Measurements from ENCODE around the gene CCDC60. TPM values are rescaled to one million over a fixed set of nuclear protein-coding genes. Genes with fewer than 3 reads are reported as not detected.

Gene CCDC60
- polyA plus RNA-seq, 3 donors: not detected

DNA sequence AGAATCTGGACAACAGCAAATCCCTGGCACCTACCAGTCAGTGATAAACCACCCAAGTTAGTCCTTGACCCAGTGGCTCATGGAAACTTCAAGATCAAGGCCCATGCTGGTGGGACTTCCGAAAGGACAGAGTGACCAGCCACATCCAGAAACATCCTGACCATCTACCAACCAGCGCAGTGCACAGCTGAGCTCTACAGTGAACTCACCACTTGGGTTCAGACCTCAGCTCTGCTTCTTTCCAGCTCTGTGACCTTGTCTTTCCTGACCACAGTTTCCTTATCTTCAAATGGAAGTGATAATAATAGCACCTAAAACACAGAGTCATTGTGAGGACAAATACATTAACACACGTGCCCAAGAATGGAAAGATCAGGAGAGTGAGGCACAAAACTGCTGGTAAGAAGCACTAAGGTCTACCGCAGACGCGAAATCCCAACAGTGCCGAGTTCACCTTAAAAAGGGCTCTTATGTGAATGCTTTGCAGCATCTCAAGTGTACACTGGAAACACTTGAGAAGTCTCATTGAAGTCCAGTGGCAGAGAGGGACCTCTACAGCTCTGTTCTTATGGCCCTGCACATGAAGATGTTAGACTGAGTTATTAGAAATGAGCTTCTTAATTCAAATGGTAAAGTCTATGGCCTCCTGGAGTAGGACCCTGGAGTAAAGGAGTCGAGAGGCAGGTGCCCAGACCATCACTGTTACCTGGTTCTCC is 128.8 kb downstream of the CCDC60 start:
- 74 to 80% (median 79%) methylated on average over 8 of the region's 8 CpGs for WGBS, 3 donors
- no peak overlapping the region for H3K27ac ChIP-seq (ENCODE audit: low read depth, low read length)

DNA sequence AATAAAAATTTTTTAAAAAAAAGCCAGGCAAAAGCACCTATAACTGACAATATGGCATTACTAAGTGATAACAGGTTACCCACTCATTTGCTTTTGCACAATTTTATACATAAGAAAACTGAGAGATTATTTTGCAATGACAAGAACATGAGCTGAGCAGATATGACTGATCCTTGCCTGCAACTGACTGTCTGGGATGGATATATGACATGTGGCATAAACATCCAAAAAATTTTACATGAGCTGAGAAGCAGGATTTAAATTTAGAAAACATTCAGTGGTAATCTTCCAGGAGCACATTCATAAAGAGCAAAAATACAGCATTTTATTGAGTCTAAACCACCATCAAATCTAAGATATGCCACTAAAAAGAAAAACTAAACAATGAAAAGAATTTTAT is 133.8 kb downstream of the CCDC60 start:
- H3K27ac ChIP-seq (ENCODE audit: low read depth, low read length): no peak overlapping the region

DNA sequence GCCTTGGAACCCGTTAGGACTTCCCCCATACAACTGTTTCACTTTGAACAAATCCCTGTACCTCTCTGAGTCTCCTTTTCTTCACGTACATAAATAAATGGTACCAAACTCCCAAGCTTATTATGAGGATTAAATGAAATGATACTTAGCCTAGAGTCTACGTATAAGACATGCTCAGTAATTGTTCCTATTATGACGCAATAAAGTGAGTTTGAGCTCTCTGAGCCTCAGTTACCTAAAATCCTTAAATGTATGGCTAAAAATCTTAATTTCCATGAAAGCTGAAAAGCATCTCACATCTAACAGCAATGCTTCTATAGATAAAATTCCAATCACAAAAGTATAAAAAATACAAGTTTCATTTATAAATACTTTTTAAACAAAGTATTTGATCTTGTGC is 141.1 kb downstream of the CCDC60 start:
- no peak overlapping the region for H3K27ac ChIP-seq (ENCODE audit: low read depth, low read length)
- 64 to 83% (median 81%) methylated on average over 4 of the region's 4 CpGs for WGBS, 3 donors

DNA sequence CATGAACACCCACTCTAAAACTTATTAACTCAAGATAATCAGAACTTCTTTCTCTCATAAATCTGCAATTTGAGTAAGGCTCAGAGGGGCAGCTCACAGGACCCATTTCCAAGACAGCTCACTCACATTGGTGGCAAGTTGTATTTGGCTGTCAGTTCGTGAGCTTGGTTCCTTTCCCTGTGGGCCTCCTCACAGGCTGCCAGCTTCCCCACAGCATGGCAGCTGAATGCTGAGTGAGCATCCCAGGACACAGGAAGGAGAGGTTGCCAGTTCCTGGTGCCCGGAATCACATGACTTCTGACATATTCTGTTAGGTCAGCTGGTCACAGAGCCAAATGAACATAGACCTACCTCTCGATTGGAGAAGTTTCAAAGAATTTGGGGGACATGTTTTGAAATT is 142.4 kb downstream of the CCDC60 start:
- H3K27ac ChIP-seq (ENCODE audit: low read depth, low read length): no peak overlapping the region
- 67 to 86% (median 78%) methylated on average over 3 of the region's 3 CpGs for WGBS, 3 donors

DNA sequence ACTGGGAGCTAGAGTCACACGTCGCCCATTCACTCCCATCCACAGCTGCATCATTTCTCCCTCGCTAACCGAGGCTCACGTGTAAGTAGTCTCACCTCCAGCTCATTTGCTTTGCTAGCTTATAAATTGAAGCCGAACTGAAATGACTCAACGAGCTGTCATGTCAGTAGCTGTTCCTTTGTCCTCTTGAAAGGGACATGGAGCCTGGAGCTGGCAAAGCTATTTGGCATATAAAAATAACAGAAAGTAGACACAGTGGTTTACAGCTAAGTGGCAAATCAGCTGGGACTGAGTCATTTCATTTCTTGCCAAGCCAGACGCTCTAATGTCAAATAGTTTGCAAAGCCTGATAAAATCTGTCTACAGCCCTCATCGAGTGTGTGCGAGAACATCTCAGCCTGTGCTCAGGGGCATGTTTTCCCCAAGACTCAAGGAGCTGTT is 144.6 kb downstream of the CCDC60 start:
- 56 to 79% (median 71%) methylated on average over 10 of the region's 10 CpGs for WGBS, 3 donors
- no peak overlapping the region for H3K27ac ChIP-seq (ENCODE audit: low read depth, low read length)

DNA sequence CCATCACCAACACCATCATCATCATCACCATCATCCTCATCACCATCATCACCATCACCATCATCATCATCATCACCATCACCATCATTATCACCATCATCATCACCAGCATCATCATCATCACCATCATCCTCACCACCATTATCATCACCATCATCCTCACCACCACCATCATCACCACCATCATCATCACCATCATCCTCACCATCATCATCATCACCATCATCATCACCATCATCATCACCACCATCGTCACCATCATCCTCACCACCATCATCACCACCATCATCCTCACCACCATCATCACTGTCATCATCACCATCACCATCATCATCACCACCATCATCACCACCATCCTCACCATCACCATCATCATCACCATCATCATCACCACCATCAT is 146.0 kb downstream of the CCDC60 start:
- H3K27ac ChIP-seq (ENCODE audit: low read depth, low read length): no peak overlapping the region
- WGBS, 3 donors: 81 to 96% (median 85%) methylated on average over 1 of the region's 1 CpG

DNA sequence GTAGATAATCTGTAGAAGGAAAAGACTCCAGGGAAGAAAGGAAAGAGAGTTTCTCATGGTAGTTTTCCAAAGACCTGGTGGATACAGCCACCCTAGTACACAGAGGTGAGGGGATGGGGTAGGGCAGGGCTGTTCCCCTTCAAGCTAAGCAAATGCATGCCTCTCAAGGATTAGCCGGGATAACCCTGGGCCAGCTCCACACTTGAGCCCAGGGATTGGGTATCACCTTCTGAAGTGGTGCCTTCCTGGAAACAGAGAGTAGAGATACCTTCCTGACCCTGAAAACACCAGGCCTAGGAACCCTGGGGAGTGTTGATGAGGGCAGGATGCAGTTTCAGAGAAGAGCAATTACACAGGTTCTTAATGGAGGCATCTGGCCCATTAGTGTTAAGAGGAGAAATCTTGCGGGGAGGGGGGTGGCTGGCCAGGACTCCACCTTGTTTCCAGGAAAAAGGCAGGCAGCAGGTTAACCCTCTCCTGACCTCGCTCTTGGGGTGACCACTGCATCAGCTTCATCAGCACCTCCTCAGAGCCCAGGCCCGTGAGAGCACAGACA is 152.1 kb downstream of the CCDC60 start:
- 30 to 38% (median 30%) methylated on average over 3 to 4 of the region's 4 CpGs for WGBS, 3 donors
- no peak overlapping the region for H3K27ac ChIP-seq (ENCODE audit: low read depth, low read length)

DNA sequence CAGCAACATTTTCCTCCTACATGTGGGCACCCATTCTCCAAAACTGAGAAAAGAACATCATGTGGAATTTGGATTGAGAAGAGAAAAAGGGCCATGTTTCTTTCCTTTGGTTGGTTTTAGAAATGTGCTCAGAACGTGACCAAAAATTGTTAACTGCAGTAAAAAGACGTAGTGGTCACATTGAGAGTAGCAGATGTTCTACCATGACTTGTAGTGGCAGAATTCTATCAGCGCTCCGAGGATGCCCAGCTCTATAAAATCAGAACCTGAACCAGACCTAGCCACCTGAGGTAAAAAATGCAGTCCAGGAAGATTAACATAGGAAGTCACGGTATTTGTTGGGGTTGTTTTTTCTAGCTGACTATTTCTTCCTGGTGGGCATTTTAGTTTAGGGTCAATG is 157.3 kb downstream of the CCDC60 start:
- H3K27ac ChIP-seq (ENCODE audit: low read depth, low read length): no peak overlapping the region
- 85 to 89% (median 89%) methylated on average over 5 of the region's 5 CpGs for WGBS, 3 donors

DNA sequence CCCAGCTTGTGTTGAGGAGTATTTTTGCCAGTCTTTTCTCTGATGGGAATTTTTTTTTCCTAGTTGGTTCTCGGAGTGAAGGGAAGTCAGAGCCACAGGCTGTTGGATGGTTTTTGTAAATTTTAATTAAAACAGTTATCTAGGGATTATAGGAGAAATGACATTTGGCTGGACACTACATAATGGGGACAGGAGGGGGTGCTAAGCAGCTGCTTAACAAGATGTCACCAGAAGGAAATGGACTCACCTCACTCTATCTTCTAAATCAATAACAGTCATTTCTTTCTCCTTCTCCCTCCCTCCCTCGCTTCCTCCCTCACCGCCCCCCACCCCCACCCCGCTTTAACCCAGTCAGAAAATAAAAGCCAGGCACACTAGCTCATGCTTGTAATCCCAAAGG is 165.7 kb downstream of the CCDC60 start:
- no peak overlapping the region for H3K27ac ChIP-seq (ENCODE audit: low read depth, low read length)
- 60 to 77% (median 74%) methylated on average over 4 of the region's 4 CpGs for WGBS, 3 donors

DNA sequence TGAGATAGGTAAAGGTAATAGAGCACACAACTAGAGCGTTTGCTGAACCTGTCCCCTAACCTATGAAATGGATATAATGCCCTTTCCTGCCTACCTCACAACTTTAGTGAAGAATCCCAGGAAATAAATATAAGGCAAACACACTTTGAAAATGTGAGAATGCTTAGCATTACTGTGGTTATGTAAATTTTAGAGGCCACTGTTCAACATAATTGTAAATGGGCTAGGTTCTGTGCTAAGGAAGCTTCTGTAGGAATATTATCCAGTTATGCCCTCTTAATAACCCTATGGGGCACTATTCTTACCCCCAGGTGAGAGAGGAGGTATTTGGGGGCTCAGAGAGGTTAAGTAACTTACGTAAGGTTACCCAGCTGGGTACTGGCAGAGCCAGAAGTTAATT is 166.5 kb downstream of the CCDC60 start:
- no peak overlapping the region for H3K27ac ChIP-seq (ENCODE audit: low read depth, low read length)
- 71 to 85% (median 82%) methylated on average over 2 of the region's 2 CpGs for WGBS, 3 donors

DNA sequence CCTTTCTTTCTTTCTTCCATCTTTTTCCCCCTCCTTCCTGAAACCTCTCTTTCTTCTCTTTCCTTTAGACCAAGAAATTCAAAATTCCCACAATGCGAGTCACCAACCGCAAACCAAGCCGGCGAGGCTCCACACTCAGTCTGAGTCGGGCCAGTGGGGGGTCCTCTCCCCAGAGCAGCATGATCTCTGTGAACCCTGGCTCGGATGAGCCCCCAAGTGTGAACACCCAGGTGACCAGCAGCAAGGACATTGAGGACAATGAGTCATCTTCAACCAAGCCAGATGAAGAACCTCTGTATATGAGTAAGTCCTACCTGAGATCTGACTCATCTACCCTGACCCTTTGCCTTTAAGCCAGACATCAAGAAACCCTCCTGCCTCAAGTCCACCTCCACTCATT is 170.5 kb downstream of the CCDC60 start:
- WGBS, 3 donors: 80 to 88% (median 85%) methylated on average over 6 of the region's 6 CpGs
- H3K27ac ChIP-seq (ENCODE audit: low read depth, low read length): no peak overlapping the region

DNA sequence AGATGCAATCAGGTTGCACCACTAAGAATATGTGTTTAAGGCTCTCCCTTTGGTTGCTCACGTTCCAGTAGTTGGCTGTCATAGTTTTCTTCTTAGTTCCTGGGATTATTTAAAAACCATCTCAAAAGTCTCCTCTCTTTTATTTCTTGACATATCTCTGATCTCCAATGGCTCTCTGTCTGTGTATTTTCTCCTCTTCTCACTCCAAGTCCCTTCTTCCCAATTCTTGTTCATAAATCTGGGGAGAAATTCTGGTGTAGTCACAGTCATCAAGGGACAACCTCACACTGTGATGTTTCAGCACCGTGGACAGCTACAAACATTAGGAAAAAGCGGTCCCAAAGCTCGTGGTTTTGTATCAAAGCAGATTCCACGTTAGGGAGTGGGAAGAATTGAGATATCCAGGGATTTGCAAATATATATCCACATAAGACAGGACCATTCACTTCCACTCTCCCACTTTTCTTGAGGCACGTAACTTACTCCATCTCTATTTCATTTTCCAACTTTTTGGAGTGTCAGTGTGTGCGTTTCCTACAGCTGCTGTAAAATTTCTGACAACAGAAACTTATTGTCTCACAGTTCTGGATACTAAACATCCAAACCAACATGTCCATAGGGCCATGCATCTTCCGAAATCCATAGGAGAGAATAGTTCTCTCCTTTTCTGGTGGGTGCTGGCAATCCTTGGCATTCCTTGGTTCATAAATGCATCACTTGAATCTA is 178.4 kb downstream of the CCDC60 start:
- no peak overlapping the region for H3K27ac ChIP-seq (ENCODE audit: low read depth, low read length)
- 35 to 44% (median 41%) methylated on average over 8 of the region's 8 CpGs for WGBS, 3 donors

DNA sequence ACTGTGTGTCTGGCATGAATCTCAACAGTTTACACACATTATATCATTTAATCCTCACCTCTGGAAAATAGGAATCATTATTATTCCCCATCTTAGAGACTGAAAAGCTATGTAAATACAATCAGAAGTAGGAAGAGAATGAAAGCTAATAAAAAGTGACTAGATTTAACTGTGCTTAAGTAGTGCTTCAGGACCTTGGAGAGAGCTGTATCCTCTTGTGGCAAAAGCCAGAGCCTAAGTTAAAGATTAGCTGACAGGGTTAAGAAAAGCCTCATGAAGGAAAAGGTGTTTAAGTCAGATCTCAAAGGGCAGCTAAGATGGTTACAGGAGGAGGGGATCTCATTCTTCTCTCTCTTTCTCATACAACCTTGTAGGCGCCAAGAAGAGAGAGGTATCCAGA is 193.7 kb downstream of the CCDC60 start:
- no peak overlapping the region for H3K27ac ChIP-seq (ENCODE audit: low read depth, low read length)
- 33 to 69% (median 33%) methylated on average over 1 of the region's 1 CpG for WGBS, 3 donors

DNA sequence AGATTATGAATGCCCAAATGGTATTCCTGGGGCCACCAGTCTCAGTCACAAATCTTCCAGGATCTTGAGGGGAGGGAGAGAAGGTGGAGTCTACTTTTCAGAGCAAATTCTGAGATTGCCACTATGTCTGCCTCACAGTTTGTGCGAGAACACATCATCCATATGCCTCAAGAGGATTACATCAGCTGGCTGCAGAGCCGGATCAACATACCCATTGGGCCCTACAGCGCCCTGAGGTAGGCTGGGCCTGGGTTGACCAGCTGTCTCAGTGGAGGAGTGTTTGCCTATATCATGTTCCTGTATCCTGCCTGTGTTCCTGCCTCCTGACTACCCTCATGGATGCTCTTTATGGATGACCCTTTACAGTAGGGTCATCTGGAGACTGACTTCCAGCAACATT is 205.9 kb downstream of the CCDC60 start:
- no peak overlapping the region for H3K27ac ChIP-seq (ENCODE audit: low read depth, low read length)
- 80 to 88% (median 83%) methylated on average over 3 of the region's 3 CpGs for WGBS, 3 donors

DNA sequence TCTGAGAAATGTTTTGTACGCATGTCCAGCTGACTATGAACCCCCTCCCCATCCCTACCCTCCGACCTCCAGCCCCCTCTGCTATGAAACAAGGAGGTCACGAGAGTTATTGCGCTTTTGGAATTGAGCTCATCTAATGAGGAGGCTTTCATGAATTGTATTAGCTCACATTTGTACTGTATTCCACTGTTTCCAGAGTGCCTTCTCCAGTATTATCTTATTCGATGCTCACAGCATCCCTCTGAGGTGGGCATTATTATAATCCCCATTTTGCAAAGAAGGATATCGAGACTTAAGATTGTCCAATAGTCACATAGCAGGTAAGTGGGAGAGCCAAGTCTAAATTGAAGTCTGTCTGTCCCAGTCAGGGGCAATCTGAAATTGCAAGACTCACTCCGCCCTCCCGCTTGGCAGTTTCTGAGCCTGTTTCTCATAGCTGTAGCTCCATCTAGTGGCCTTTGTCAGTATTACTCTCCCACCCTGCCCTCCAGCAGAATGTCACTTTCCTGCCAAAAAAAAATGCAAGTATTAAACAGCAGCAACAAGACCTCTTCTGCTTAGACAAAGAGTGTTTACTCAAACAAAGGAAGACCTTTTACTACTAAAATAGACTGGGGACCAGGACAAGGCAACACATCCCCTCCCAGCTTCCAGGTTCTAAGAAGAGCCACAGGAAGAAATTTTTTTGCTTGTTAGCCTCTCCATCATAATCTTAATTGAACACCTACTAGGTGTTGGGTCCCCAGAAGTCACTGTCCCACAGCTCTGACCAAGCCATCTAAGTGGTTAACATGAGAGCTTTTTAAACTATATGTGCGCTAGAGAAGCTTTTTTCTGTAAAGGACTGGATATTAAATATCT is 210.5 kb downstream of the CCDC60 start:
- no peak overlapping the region for H3K27ac ChIP-seq (ENCODE audit: low read depth, low read length)
- 40 to 54% (median 50%) methylated on average over 9 of the region's 9 CpGs for WGBS, 3 donors

DNA sequence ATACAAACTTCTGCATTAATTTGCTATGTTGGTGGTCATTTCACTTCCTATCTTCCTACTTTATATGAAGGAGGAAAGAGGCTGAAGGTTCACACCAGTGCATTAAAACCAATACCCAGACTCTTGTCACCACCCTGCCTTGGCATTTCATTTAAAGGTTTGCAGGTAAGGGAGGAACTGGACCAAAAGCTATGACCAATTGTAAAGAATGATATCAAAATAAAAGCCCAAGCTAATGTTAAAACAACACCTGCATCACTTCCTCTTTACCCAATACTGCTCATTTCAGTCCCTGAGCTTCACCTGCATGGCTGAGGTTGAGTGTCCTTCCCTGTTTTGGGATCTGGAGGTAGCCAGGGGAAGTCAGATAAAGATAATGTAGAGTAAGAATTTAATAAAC is 211.8 kb downstream of the CCDC60 start:
- no peak overlapping the region for H3K27ac ChIP-seq (ENCODE audit: low read depth, low read length)

DNA sequence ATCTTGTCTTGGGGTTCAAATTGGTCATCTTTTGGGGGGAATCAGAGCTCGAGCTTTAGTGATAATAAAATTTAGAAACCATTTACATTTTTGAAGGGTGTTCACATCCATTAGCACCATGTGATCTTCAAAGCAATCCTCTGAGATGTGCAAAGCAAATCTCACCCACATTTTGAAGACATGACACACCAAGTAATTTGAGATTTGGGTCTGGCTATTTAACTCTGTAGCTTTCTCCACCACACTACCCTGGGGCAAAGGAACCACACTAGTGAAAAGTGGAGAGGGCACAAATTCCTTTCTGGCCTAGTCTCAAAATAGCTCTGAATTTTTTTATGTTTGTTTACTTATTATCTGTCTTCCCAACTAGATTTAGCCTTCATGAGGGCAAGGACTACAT is 212.5 kb downstream of the CCDC60 start:
- H3K27ac ChIP-seq (ENCODE audit: low read depth, low read length): no peak overlapping the region
- WGBS, 3 donors: 16 to 34% (median 30%) methylated on average over 1 of the region's 1 CpG

DNA sequence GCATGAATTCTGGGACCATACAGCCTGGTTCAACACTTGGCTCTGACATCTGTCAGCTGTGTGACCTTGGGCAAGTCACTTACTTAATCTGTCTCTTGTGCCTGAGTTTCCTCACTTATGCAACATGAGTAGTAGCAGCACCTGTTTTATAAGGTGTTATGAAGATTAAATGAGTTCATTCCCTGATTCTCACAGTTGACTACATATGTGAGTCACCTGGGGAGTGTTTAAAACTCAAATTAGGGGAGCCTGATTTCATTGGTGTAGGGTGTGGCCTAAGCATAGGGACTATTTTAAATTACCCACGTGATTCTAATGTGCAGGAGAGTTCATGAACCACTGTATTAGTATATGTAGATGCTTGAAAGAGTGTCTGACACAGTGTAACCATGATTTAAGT is 222.3 kb downstream of the CCDC60 start:
- no peak overlapping the region for H3K27ac ChIP-seq (ENCODE audit: low read depth, low read length)
- WGBS, 3 donors: 32 to 39% (median 36%) methylated on average over 1 of the region's 1 CpG

DNA sequence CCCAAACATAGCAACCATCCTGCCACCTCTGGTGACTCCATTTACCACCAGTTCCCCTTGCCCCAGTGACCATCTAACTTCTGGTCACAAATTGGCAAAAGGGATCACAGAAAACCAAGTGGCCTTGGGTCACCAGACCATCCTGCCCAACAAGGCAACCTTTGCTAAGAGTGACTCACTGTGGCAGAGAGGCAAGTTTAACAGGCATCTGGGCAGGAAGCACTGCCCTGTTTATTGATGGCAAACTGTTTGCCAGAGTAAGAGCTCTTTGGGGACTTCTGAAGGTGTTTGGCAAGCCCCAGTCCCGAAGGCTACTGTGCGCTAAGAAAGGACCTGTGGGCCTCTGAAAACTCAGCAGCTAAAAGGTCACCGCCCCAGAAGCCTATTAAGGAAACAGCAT is 230.9 kb downstream of the CCDC60 start:
- no peak overlapping the region for H3K27ac ChIP-seq (ENCODE audit: low read depth, low read length)
- WGBS, 3 donors: 94 to 95% (median 94%) methylated on average over 3 of the region's 3 CpGs
